ENCODE measurements around the gene LIME1.
"Not testable (repeated sequence)": the region's sequence is repeated elsewhere in the genome, so short reads cannot be mapped to it uniquely, and the experiment has no call there.

Gene LIME1

GRCh38 chr20:63773571-63774241, 37.2 kb downstream of the LIME1 start:
- no peak for DNase-seq (ENCODE audit: low spot score)

DNA sequence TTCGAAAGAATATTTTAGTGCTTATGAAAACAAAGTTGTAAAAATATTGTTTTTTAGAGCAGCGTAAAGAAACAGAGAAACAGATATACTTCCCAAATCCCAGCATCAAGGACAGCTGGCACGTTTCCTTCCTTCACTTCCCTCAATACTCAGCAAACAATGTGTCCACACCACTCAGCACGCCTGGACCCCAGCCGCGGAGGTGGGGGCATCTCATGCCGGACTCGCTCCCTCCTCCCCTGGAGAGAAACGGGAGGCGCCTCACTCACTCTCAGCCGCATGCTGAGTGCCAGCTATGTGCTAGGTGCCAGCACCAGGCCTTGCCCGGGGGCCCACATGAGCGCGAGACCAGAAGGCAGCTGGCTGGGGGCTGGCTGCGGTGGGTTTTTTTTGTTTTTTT, 37.8 kb downstream of the LIME1 start:
- DNase-seq (ENCODE audit: low spot score), result no peak

DNA sequence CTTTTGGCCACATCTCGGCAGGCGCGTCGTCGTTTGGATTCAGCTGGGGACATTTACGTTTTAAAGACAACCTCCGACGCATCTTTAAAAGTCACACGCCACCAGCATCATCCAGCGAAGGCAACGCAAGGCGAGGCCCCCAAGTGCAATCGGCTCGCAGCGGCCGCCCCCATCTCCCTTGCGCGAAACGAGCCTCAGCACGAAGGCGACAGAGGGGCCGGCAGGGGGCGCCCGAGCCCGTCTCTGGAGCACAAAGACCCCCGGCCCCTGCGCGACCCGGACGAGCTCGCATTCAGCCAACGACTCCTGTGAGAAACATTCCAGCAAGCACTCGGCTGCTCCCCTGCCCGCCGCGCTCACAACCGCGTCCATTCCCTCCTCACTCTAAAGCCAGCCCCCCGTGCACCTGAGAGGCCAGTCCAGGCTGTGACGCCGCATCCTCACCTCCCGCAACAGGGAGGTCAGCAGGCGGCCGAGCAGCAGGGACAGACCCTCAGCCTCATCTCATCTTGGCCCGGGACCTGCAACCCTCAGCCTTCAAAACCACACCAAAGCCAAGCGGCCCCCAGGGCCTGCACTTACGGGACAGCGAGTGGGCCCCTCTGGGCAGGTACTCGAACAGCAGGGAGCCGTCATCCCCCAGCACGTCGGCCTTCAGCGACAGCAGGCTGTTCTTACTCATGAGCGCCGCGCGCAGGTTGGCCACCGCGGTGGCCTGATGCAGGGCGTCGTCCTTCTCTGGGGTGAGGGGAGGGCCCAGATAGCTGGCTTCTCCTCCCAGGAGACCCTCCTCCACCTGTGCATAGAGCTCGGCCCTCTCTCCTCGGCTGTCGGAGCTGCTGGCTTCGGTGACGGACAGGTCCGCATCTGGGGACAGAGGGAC, 38.9 kb downstream of the LIME1 start:
- DNase-seq (ENCODE audit: low spot score), result no peak

DNA sequence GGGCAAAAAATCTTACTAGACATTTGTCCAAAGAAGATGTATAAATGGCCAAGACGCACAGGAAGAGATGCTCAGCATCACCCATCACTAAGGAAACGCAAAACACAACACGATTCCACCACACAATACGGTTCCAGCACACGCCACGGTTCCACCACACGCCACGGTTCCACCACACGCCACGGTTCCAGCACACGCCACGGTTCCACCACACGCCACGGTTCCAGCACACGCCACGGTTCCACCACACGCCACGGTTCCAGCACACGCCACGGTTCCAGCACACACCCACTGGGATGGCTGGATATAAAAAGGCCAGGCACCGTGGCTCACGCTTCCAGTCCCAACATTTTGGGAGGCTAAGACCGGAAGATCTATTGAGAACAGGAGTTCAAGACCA, 40.4 kb downstream of the LIME1 start:
- not testable (repeated sequence) for DNase-seq (ENCODE audit: low spot score)

DNA sequence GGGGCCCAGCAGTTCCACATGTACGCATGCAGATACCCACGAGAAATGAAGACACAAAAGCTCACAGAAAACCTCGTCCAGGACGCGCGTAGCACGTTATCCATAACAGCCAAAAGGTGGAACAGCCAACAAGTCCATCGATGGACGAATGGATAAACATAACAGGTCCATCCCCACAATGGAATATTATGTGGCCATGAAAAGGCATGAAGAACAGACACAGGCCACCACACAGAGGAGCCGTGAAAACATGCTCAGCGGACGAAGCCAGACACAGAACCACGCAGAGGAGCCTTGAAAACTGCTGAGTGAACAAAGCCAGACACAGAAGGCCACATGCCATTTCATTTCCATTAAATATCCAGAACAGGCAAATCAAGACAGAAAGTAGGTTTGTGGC, 41.1 kb downstream of the LIME1 start:
- DNase-seq (ENCODE audit: low spot score), result no peak

DNA sequence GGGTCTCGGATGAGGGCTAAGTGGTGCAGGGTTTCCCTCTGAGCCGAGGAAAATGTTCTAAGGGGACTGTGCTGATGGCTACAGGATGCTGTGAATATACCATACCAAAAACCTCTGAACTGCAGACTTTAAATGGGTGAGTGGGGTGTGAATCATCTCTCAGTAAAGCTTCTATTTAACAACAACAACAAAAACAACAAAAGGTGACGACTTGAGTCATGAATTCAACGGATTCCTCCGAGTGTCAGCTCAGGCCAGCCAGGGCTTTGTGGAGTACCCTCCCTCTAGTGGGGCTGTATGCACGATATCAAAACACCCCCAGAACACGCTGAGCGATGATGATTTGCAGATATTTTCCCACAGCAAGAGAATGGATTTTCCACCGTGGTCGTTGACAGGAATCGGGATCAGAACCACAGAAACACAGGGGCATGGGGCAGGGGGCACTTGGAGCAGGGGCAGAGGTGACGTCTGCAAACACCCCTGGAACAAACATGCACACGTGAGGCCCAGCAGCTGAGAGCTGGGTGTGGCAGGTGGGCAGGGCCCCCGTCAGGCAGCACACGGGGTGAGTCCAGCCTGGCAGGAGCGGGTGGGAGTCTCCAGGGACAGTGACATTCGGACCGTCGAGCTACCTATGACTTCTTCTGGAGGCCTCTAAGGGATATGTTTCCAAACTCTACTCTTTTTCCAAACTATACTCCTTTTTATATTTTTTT, 41.7 kb downstream of the LIME1 start:
- DNase-seq (ENCODE audit: low spot score), result no peak

DNA sequence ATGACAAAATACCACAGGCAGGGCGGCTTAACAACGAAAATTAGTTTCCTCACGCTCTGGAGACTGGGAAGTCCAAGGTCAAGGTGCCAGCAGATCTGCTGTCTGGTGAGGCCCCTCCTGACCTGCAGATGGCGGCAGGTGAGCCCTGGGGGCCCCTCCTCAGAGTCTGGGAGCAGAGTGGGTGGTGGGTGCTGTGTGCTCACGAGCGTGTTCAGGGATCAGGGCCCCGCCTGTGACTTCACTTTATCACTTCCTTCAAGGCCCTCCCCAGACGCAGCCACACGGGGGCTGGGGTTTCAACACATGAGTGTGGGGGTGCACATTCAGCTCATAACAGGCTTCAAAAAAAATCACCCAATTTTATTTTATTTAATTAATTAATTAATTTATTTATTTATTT, 42.4 kb downstream of the LIME1 start:
- no peak for DNase-seq (ENCODE audit: low spot score)

DNA sequence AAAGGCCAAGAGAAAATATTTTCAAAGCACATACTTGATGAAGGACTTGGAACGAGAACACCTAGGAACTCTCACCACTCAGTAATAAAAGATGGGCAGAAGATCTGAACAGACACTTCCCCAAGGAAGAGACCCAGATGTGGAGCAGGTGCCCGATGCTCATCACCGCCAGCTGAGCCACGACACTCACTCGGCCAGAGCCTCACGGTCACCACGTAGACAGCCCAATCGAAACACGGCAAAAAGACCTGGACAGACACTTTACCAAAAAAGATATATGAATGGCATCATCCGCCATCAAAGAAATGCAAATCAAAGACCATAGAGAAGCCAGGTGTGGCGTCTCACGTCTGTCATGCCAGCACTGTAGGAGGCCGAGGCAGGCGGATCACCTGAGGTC, 44.7 kb downstream of the LIME1 start:
- no peak for DNase-seq (ENCODE audit: low spot score)

DNA sequence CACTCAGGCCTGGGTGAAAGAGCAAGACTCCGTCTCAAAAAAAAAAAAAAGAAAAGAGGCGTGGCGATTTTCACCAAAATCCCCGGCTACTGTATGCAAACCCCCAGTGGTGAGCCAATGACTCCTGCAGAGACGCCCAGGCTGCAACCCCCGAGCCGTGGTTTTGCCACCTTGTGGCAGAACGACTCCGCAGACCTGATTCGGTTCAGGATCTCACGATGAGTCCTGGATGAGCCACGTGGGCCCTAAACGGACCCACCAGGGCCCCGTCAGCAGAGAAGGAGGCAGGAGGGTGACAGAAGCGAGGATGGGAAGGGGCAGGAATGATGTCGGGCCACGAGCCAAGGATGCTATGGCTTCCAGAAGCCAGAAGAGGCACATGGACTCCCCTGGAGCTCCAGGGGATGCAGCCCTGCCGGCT, 45.6 kb downstream of the LIME1 start:
- peak; percentile 77 for DNase-seq (ENCODE audit: low spot score)

GRCh38 chr20:63782521-63782971, 46.1 kb downstream of the LIME1 start:
- no peak for DNase-seq (ENCODE audit: low spot score)

- no peak for DNase-seq (ENCODE audit: low spot score)
Observed at GRCh38 chr20:63783970-63784369, 47.5 kb downstream of the LIME1 start.

DNA sequence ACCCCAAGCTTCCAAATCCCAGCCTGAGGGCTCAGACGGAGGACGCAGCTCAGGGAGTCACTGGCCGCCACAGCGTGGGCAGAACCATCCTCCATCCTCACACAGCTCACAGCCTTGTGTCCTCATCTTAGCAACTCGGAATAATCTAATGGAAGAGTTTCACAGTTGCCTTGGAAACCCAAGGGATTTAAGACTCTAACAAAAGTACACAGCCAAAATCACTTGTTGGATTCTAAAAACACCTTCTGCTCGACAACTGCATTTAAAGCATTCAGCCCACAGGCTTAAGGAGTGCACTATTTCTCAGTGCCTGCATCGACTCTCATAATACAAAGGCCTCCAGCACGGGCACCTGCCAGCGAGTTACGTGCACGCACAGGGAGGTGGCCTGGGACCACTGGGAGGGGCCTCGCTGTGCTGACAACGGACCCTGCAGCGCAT, 49.2 kb downstream of the LIME1 start:
- no peak for DNase-seq (ENCODE audit: low spot score)

DNA sequence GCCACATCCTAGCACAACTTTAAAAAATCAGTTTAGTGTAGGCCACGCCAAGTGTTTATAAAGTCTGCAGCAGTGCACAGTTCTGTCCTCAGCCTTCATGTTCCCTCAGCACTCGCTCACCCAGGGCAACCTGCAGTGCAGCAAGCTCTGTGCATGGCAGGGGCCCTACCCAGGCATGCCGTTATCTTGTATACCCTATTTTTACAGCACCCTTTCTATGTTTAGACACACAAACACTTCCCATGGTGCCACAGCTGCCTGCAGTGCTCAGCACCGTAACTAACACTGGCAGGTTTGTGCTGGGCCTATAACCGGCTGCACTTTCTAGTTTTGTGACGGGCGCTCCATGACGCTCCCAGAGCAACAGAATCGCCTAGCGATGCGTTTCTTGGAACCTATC, 50.8 kb downstream of the LIME1 start:
- no peak for DNase-seq (ENCODE audit: low spot score)

- DNase-seq (ENCODE audit: low spot score), result no peak
Observed at GRCh38 chr20:63787749-63788148, 51.3 kb downstream of the LIME1 start.

All from activated CD4-positive, alpha-beta T cell treated with anti-CD3 and anti-CD28 coated beads, Interleukin-2, Interleukin-4, amounts not matched to agents 100 ng/mL and 50 ng/mL, durations not matched to agents 16 hours and 8 hours (primary cell).